OCI-LY1 (cell line): Measurements from ENCODE around the gene TXNDC2.
"Not testable (repeated sequence)": the region's sequence is repeated elsewhere in the genome, so short reads cannot be mapped to it uniquely, and the experiment has no call there.

Experiments
- H2AFZ ChIP-seq: fragments of 200-600 bp; sonication (generic), shearing (Covaris generic); 2 replicates; pipeline ENCODE4 v1.6.0; 2014; ENCODE audit warnings: antibody characterized with exemption, mild to moderate bottlenecking, low read length
- H3F3A ChIP-seq: fragments of 200-600 bp; sonication (generic), shearing (Covaris generic); 2 replicates; pipeline ENCODE4 v1.6.0; 2014; ENCODE audit warnings: mild to moderate bottlenecking, antibody characterized with exemption, low read length, moderate library complexity; ENCODE audit not compliant: insufficient read depth
- H3K27ac ChIP-seq: fragments of 200-600 bp; sonication (generic); 2 replicates; pipeline ENCODE4 v1.5.1; 2014; ENCODE audit warnings: low read length, mixed run types, mild to moderate bottlenecking, low read depth; ENCODE audit not compliant: poor library complexity, severe bottlenecking
- H3K27me3 ChIP-seq: fragments of 200-600 bp; sonication (generic); 2 replicates; pipeline ENCODE4 v1.6.0; 2014; ENCODE audit warnings: antibody characterized with exemption, mild to moderate bottlenecking, low read length, moderate library complexity; ENCODE audit not compliant: insufficient read depth
- H3K36me3 ChIP-seq: fragments of 200-600 bp; sonication (generic); 2 replicates; pipeline ENCODE4 v1.6.1; 2014; ENCODE audit warnings: mild to moderate bottlenecking, antibody characterized with exemption, low read length, moderate library complexity, mixed read lengths; ENCODE audit not compliant: insufficient read depth
- H3K4me1 ChIP-seq: fragments of 200-600 bp; sonication (generic); 2 replicates; pipeline ENCODE4 v1.5.1; 2014; ENCODE audit warnings: mild to moderate bottlenecking, low read length, moderate library complexity; ENCODE audit not compliant: insufficient read depth, severe bottlenecking
- H3K4me2 ChIP-seq: fragments of 200-600 bp; sonication (generic), shearing (Covaris generic); 2 replicates; pipeline ENCODE4 v1.6.1; 2014; ENCODE audit warnings: low read length
- H3K4me3 ChIP-seq: fragments of 200-600 bp; sonication (generic); 2 replicates; pipeline ENCODE4 v1.5.1; 2014; ENCODE audit warnings: low read length, low read depth, mild to moderate bottlenecking, mixed read lengths; ENCODE audit not compliant: poor library complexity, severe bottlenecking
- H3K79me2 ChIP-seq: fragments of 200-600 bp; shearing (Covaris generic); 2 replicates; pipeline ENCODE4 v1.6.1; 2016; ENCODE audit warnings: mixed run types, low read length, mixed read lengths; ENCODE audit not compliant: insufficient read depth
- H3K9ac ChIP-seq: fragments of 200-600 bp; sonication (generic), shearing (Covaris generic); 2 replicates; pipeline ENCODE4 v1.6.1; 2014; ENCODE audit warnings: mild to moderate bottlenecking, low read length, mixed read lengths
- H3K9me2 ChIP-seq: fragments of 200-600 bp; sonication (generic), shearing (Covaris generic); 2 replicates; pipeline ENCODE4 v1.6.1; 2014; ENCODE audit warnings: low read depth, mild to moderate bottlenecking, low read length, mixed read lengths
- H3K9me3 ChIP-seq: fragments of 200-600 bp; shearing (Covaris generic); 2 replicates; pipeline ENCODE4 v1.6.1; 2014; ENCODE audit warnings: low read length, mixed read lengths
- H4K20me1 ChIP-seq: fragments of 200-600 bp; sonication (generic), shearing (Covaris generic); 2 replicates; pipeline ENCODE4 v1.6.0; 2016; ENCODE audit warnings: mild to moderate bottlenecking, low read length; ENCODE audit not compliant: insufficient read depth
- CTCF ChIP-seq: fragments of 200-600 bp; sonication (generic), shearing (Covaris generic); IDR thresholded peaks from 2 replicates; pipeline ENCODE4 v1.5.1; 2017; ENCODE audit warnings: mild to moderate bottlenecking, antibody characterized with exemption, low read length, moderate library complexity, mixed read lengths
- EZH2 ChIP-seq: fragments of 200-600 bp; sonication (generic), shearing (Covaris generic); IDR thresholded peaks from 2 replicates; pipeline ENCODE4 v1.8.0; 2017; ENCODE audit warnings: borderline replicate concordance, mixed run types, mild to moderate bottlenecking, antibody characterized with exemption, low read length, moderate library complexity, mixed read lengths

Gene TXNDC2

GRCh38 chr18:9894454-9895068 lies 8.8 kb downstream of the TXNDC2 start:
- no peaks in the 10 kb centered on the region for H3K79me2 ChIP-seq
- no peak overlapping the region for H3K4me2 ChIP-seq
- no peaks in the 10 kb centered on the region for H3K9me2 ChIP-seq
- H3K36me3 ChIP-seq: no peaks in the 10 kb centered on the region
- H3K4me3 ChIP-seq: no peak overlapping the region
- H4K20me1 ChIP-seq: no peaks in the 10 kb centered on the region
- no peaks in the 10 kb centered on the region for H3K9me3 ChIP-seq
- no peaks in the 10 kb centered on the region for H3F3A ChIP-seq
- H3K4me1 ChIP-seq: no peaks in the 10 kb centered on the region
- no peak overlapping the region for H2AFZ ChIP-seq
- no peak overlapping the region for H3K27ac ChIP-seq
- no peak for TF ChIP-seq CTCF
- TF ChIP-seq EZH2: no peak
- H3K9ac ChIP-seq: no peak overlapping the region
- no peaks in the 10 kb centered on the region; the same call in 1 of the 2 replicates for H3K27me3 ChIP-seq

DNA sequence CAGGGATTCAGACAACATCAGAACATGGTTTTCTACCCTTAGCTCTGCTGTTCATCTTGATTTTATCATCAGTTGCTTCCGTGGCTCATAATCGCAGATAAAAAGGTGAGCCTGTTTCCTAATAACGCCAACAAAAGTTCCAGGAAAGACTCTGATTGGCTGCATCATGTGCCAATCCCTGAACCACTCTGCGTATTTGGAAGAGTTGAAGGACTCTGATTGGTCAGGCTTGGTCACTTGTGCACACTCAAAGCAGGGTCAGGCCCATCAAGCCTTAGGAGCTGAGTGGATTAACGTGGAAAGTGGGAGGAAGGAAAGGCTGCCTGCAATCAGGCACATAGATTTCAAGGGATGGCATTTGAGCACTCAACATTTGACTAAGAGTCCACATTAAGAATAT lies 11.4 kb downstream of the TXNDC2 start:
- Histone ChIP-seq H3F3A (no peaks in the 10 kb centered on the region), H3K9me2 (no peaks in the 10 kb centered on the region), H4K20me1 (no peaks in the 10 kb centered on the region), H3K4me2 (no peak overlapping the region), H3K36me3 (no peaks in the 10 kb centered on the region), H3K27ac (no peak overlapping the region), H3K9ac (no peak overlapping the region), H3K4me3 (no peak overlapping the region), H3K4me1 (no peaks in the 10 kb centered on the region), H2AFZ (no peak overlapping the region), H3K79me2 (no peaks in the 10 kb centered on the region), H3K27me3 (no peaks in the 10 kb centered on the region; the same call in 1 of the 2 replicates), H3K9me3 (no peaks in the 10 kb centered on the region)
- TF ChIP-seq EZH2 (no peak), CTCF (no peak)

DNA sequence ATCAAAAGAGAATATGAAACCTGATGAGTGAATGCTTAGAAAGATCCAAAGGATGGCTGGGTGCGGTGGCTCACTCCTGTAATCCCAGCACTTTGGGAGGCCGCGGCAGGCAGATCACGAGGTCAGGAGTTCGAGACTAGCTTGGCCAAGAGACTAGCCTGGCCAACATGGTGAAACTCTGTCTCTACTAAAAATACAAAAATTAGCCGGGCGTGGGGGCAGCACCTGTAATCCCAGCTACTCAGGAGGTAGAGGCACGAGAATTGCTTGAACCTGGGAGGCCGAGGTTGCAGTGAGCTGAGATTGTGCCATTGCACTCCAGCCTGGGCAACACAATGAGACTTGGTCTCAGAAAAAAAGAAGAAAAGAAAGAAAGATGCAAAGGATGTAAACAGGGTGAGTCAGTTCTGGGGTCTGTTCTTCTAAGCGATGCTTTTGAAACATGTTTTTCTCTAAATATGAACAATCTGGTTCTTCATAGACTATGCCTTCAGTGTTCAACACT lies 12.1 kb downstream of the TXNDC2 start:
- not testable (repeated sequence) for H3K9ac ChIP-seq, H3K79me2 ChIP-seq, H3K9me3 ChIP-seq, H3K9me2 ChIP-seq, H3K36me3 ChIP-seq, H3K4me3 ChIP-seq, H3K27ac ChIP-seq, H2AFZ ChIP-seq, H3K4me2 ChIP-seq, H3F3A ChIP-seq, H4K20me1 ChIP-seq, H3K4me1 ChIP-seq, H3K27me3 ChIP-seq
